HG03045 (cell line): ENCODE measurements around the gene EPN3.
A peak's percentile ranks its signal among the peaks of the same experiment; 100 is the strongest.

Experiments used
- ATAC-seq: cut with Tn5 transposase; IDR thresholded peaks from one replicate; pipeline ENCODE4 v1.9.1; 2021; ENCODE audit warnings: mild to moderate bottlenecking, moderate library complexity; ENCODE audit not compliant: unreplicated experiment

The EPN3 gene

DNA sequence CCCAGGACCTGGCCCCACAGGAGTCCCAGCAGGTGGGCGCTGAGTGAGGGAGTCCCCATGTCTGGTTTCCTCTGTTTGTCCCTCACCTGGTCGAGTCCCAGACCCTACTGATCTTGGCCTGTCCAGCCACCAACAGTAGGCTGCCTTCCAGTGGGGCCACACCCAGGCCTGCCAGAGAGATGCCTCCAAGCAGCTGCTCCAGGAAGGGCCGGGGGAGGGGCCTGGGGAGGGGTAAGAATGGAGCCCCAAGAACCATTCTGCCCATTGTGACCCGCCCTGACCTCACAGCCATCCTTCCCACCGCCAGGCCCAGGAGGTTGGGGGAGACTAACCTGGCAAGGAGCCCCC lies 15.2 kb downstream of the EPN3 start:
- no peak for ATAC-seq

DNA sequence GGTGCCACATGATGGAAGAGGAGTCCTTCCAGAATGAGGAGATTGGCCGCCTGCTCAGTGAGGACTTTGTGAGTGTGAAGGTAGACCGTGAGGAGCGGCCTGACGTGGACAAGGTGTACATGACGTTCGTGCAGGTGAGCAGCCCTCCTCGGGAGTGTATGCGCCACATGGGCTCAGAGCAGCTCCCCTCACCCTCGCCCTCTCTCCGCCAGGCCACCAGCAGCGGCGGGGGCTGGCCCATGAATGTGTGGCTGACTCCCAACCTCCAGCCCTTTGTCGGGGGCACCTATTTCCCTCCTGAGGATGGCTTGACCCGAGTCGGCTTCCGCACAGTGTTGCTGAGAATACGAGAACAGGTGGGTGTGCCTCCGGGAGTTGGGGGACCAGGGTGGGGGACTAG lies 16.3 kb downstream of the EPN3 start:
- ATAC-seq: no peak

- no peak for ATAC-seq
Measured at GRCh38 chr17:50549256-50549941, 16.9 kb downstream of the EPN3 start.

GRCh38 chr17:50549969-50550368 lies 17.4 kb downstream of the EPN3 start:
- no peak for ATAC-seq

DNA sequence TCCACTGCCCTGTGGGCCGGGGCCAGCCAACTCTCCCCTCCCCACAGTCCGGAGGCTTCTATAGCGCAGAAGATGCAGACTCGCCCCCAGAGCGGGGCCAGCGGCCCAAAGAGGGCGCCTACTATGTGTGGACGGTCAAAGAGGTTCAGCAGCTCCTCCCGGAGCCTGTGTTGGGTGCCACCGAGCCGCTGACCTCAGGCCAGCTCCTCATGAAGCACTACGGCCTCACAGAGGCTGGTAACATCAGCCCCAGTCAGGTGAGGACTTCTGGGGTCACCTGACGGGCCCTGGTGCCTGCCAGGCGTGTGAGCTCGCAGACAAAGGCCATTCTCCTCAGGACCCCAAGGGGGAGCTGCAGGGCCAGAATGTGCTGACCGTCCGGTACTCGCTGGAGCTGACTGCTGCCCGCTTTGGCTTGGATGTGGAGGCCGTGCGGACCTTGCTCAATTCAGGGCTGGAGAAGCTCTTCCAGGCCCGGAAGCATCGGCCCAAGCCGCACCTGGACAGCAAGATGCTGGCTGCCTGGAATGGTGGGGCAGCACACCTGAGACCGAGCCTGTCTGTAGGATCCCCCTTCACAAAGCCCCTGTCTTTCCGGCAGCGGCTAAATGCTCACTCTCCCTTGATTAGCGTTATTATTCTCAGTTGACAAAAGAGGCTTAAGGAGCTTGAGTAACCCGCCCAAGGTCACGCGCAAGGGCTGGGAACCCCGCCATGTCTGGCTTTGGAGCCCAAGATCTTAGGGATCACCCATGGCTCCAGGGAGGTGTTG lies 18.3 kb downstream of the EPN3 start:
- no peak for ATAC-seq

GRCh38 chr17:50551433-50551815 lies 18.9 kb downstream of the EPN3 start:
- no peak for ATAC-seq

- no peak for ATAC-seq
Measured at GRCh38 chr17:50551884-50552283, 19.3 kb downstream of the EPN3 start.

GRCh38 chr17:50554201-50554600 lies 21.7 kb downstream of the EPN3 start:
- no peak for ATAC-seq

DNA sequence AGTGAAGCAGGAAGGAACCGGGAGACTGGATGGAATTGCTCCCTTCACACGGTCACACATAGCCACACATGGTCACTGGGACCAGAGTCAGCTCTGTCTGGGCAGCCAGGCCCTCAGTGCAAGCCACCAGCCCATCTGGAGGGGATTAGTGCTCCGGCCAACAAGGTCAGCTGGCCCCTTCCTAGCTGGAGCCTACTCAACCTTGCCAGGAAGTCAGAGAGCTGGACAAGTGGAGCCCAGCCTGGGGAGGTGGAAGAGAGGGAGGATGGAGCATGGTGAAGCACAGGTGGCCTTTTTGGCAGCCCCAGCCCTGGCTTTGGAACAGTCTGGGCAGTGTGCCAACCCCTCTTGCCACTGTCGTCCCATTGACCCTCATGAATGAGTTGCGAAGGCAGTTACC lies 24.3 kb downstream of the EPN3 start:
- no peak for ATAC-seq

- no peak for ATAC-seq
Measured at GRCh38 chr17:50557630-50558029, 25.1 kb downstream of the EPN3 start.

DNA sequence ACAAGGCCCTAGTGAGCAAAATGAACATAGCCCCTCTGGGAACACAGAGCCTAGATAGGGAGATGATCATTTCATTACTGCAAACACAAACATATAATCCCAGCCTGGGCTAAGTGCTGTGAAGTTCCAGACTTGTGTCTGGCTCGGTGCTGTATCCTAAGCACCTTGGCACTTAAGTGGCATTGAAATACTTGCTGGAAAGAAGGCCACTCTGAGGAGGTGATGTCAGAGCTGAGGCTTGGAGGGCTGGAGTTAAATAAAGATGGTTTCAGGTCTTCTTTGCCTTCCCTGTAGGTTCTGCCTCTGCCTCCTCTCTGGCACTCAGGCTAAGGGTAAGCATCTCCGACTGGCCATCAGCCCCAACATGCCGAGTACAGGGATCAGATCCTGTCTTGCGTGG lies 25.6 kb downstream of the EPN3 start:
- no peak for ATAC-seq

GRCh38 chr17:50558581-50558940 lies 26.0 kb downstream of the EPN3 start:
- no peak for ATAC-seq

- ATAC-seq: no peak
Measured at GRCh38 chr17:50558941-50559614, 26.5 kb downstream of the EPN3 start.

DNA sequence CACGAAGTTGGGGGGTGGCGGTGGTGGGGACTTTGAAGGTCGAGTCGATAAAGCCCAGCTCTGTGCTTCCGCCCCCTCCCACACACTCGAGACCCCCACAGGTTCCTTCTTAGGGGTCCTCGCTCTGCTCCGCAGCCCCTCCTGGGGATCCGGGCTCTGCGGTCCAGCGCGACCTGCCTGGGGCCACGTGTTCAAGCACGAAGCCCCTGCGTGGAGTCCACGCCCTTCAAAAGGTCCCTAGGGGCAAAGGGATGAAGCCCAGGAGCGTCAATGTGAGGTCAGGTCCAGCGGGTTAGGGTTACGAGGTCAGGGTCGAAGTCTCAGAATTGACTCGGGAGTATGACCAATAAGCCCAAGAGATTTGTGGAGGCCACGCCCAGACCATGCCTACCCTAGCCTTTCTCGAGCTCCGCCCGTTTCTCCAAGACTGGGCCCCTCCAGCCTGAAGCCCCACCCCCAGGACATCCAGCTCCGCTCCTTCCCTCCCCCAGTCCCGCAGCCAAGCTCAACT lies 27.2 kb downstream of the EPN3 start:
- ATAC-seq: no peak

DNA sequence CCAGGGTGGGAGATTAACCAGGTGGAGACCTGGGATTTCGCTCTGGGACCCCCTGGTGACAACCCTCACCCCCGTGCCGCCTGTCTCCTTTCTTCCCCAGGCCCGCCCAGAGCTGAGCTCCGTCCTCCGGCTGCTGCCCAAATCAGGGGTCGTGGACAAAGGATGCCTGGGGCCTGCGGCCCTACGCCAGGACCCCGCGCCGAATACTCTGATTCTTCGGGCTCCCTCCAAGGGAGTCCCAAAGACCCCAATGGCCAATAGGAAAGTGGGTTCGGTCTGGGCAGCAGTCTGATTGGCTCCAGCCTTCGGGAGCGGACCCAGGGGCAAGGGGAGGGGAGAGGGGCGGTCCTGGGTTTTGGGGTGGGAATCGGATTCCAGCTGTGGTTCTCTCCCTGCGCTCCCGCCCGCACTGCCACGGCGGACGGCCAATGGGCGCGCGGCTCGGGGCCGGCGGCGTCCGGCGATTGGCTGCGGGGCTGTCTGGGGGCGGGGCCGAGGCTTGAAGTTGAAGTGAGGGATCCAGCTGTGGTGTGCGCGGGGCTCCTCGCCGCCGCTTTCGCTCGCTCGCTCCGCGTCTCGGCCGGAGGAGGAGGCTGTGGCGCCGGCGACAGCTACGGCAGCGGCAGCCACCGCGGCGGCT lies 27.8 kb downstream of the EPN3 start, which contains the start of gene CACNA1G:
CACNA1G (plus strand) TSS at position 531 of the 640 bp plus-strand sequence. CDS start 745 bp downstream, outside the sequence.
- peak; percentile 94 for ATAC-seq

- ATAC-seq: no peak
Measured at GRCh38 chr17:50560931-50561745, 28.6 kb downstream of the EPN3 start.

- no peak for ATAC-seq
Measured at GRCh38 chr17:50561746-50562141, 29.2 kb downstream of the EPN3 start.

DNA sequence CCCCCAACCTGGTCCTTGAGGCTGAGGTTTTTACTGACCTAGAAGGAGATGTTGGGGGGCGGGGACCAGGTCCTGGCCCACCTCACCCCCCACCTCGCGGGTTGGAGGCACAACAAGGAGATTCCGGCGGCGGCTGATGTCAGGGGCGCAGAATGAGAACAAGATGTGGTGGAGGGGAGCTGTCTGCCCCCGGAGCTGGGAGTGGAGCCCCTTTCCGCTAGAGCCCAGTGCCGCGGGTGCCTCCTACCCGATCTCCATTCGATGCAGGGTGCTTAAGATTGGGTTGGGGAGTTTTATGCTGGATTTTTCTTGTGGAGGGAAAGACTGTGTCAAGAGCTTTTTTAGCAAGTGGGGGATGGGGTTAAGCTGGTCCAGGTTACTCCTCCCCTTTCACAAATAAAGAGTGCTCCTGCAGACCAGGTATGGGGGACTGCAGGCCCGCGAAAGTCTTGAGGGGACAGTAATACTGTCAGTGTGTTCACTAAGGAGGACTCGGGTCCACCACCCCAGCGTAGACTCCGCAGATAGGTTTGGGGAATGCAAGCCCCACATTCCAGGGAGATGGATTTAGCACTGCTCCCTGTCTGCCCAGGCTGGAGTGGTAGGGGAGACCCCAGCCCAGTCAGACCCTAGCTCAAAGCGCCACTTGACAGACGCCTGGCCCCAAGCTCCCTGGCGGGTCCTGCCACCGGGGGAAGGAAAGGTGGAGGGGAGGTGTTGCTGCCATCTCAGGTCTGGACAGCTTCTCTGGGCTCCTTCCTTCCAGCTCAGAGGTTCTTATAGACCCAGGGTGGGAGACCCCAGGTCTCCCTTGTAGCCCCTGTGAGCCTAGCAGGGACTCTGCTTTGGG lies 29.9 kb downstream of the EPN3 start:
- no peak for ATAC-seq

GRCh38 chr17:50563092-50563511 lies 30.6 kb downstream of the EPN3 start:
- ATAC-seq: no peak

DNA sequence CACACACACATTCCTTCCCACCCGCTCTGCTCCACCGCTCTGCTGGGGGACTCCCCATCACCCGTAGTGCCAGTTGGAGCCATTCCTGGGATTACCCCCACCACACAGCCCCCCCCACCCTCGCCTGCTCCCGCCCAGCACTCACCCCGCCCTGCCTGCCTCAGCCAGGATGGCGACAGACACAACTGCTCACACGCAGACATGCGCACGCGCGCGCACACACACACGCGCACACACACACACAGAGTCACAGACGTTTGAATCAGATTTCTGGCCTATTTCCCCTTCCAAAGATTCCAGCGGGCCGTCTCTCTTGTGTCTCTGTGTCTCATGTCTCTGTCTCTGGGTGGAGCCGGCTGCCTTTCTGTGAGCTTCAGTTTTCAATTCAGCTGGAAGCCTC lies 32.4 kb downstream of the EPN3 start:
- no peak for ATAC-seq
